ENCODE results near the gene TIMM13. TPM values are rescaled to one million over a fixed set of nuclear protein-coding genes. Genes with fewer than 3 reads are reported as not detected.

The TIMM13 gene
- polyA plus RNA-seq, 3 donors, result 17.3 to 89.3 (median 72.4) TPM

- intact Hi-C loops (cut with micrococcal nuclease), result no loop called here
- Histone ChIP-seq H3K36me3 (replicated peaks in 1 of 2; ENCODE audit: control insufficient read depth in 1 of 2, insufficient read depth in 2 of 2, low read length in 2 of 2) (no peaks in the 10 kb centered on the region), H2AFZ (ENCODE audit: insufficient read depth, low read depth, low read length, poor library complexity, severe bottlenecking) (no peak overlapping the region), H3K9me3 (replicated peaks in 1 of 2; ENCODE audit: control insufficient read depth in 1 of 2, insufficient read depth in 1 of 2, low read length in 2 of 2) (no peaks in the 10 kb centered on the region), H3K27me3 (ENCODE audit: control insufficient read depth in 2 of 2, insufficient read depth in 2 of 2, low read length in 2 of 2) (no peaks in the 10 kb centered on the region), H3K4me2 (replicated peaks; ENCODE audit: extremely low read depth, low read length, poor library complexity, severe bottlenecking) (no peak overlapping the region), H3K79me2 (ENCODE audit: insufficient read depth, low read length) (peaks cover 70% of the 10 kb centered on the region), H3K4me3 (replicated peaks in 1 of 3; ENCODE audit: low read depth in 2 of 3, low read length in 3 of 3) (no peak overlapping the region), H4K20me1 (ENCODE audit: insufficient read depth, low read length) (no peaks in the 10 kb centered on the region), H3K27ac (ENCODE audit: low read depth in 1 of 2, low read length in 2 of 2) (peak overlapping the region in 1 of 2 donors; percentile 23), H3K9ac (ENCODE audit: insufficient read depth, low read length, poor library complexity, severe bottlenecking) (no peak overlapping the region), H3K4me1 (ENCODE audit: control insufficient read depth in 1 of 2, insufficient read depth in 2 of 2, low read length in 2 of 2) (peaks cover 17 to 21% of the 10 kb centered on the region in 2 donors)
- peak overlapping the region in 1 of 2 donors; percentile 88 for H3K4me3 Mint-ChIP-seq
- peaks cover 0 to 2% (median 0%) of the 10 kb centered on the region in 3 donors for H3K27me3 Mint-ChIP-seq (ENCODE audit: low read depth in 3 of 3)
- H3K9me3 Mint-ChIP-seq, result no peaks in the 10 kb centered on the region
- peaks cover 3 to 26% of the 10 kb centered on the region in 2 donors for H3K36me3 Mint-ChIP-seq
- no peak for DNase-seq
- no peak for TF ChIP-seq CTCF (IDR thresholded peaks at IDR 0.05)
- peaks cover 19% of the 10 kb centered on the region for H3K4me1 Mint-ChIP-seq
- WGBS (ENCODE audit: insufficient coverage), result 93% methylated on average over 8 of the region's 19 CpGs
- peak overlapping the region in 4 of 7 donors; percentile 27 to 74 (median 70) for H3K27ac Mint-ChIP-seq
These were observed 27.0 kb upstream of the TIMM13 start for GRCh38 chr19:2454199-2454961.

GRCh38 chr19:2453431-2454025, 26.1 kb upstream of the TIMM13 start:
- no peak overlapping the region for H3K4me2 ChIP-seq (replicated peaks; ENCODE audit: extremely low read depth, low read length, poor library complexity, severe bottlenecking)
- intact Hi-C loops (cut with micrococcal nuclease), result no loop called here
- no peak overlapping the region for H3K4me3 Mint-ChIP-seq

More at GRCh38 chr19:2453431-2454025, 26.1 kb upstream of the TIMM13 start:
- H3K27ac ChIP-seq (ENCODE audit: low read depth in 1 of 2, low read length in 2 of 2), result peak overlapping the region in 1 of 2 donors; percentile 8
- H2AFZ ChIP-seq (ENCODE audit: insufficient read depth, low read depth, low read length, poor library complexity, severe bottlenecking), result no peak overlapping the region
- no peaks in the 10 kb centered on the region for H3K9me3 ChIP-seq (replicated peaks in 1 of 2; ENCODE audit: control insufficient read depth in 1 of 2, insufficient read depth in 1 of 2, low read length in 2 of 2)
- no peaks in the 10 kb centered on the region for H4K20me1 ChIP-seq (ENCODE audit: insufficient read depth, low read length)
- Mint-ChIP-seq H3K4me1 (peaks cover 19% of the 10 kb centered on the region), H3K36me3 (peaks cover 3 to 29% of the 10 kb centered on the region in 2 donors), H3K9me3 (no peaks in the 10 kb centered on the region), H3K27ac (peak overlapping the region in 3 of 7 donors; percentile 6 to 48 (median 36)), H3K27me3 (ENCODE audit: low read depth in 3 of 3) (no peaks in the 10 kb centered on the region)
- no peak overlapping the region for H3K9ac ChIP-seq (ENCODE audit: insufficient read depth, low read length, poor library complexity, severe bottlenecking)
- DNase-seq, result no peak
- no peaks in the 10 kb centered on the region for H3K27me3 ChIP-seq (ENCODE audit: control insufficient read depth in 2 of 2, insufficient read depth in 2 of 2, low read length in 2 of 2)
- H3K4me3 ChIP-seq (replicated peaks in 1 of 3; ENCODE audit: low read depth in 2 of 3, low read length in 3 of 3), result no peak overlapping the region
- H3K4me1 ChIP-seq (ENCODE audit: control insufficient read depth in 1 of 2, insufficient read depth in 2 of 2, low read length in 2 of 2), result peaks cover 17 to 21% of the 10 kb centered on the region in 2 donors
- peaks cover 78% of the 10 kb centered on the region for H3K79me2 ChIP-seq (ENCODE audit: insufficient read depth, low read length)
- no peak for TF ChIP-seq CTCF (IDR thresholded peaks at IDR 0.05)
- WGBS (ENCODE audit: insufficient coverage), result over 99% methylated on average over 15 of the region's 19 CpGs
- H3K36me3 ChIP-seq (replicated peaks in 1 of 2; ENCODE audit: control insufficient read depth in 1 of 2, insufficient read depth in 2 of 2, low read length in 2 of 2), result peaks cover 0 to under 1% of the 10 kb centered on the region in 2 donors

Measured in CD14-positive monocyte (primary cell).